GM21367 (cell line): ENCODE measurements around the gene ZWINT.

Source experiments
- ATAC-seq: cut with Tn5 transposase; IDR thresholded peaks from one replicate; pipeline ENCODE4 v1.9.1; 2021; ENCODE audit not compliant: unreplicated experiment

The ZWINT gene

GRCh38 chr10:56360967-56361612 is at the start of gene ZWINT:
ZWINT (minus strand) TSS chr10:56361259; CDS start chr10:56361236, 23 bp downstream.
- ATAC-seq: peak; percentile 99

- no peak for ATAC-seq
Observed at GRCh38 chr10:56383806-56384205, 22.7 kb upstream of the ZWINT start.

GRCh38 chr10:56370217-56371113 is 9.4 kb upstream of the ZWINT start:
- ATAC-seq: no peak

- ATAC-seq: no peak
Observed at GRCh38 chr10:56360583-56360966, 484 bp downstream of the ZWINT start.

GRCh38 chr10:56359837-56360236 is 1.2 kb downstream of the ZWINT start:
- ATAC-seq: no peak

GRCh38 chr10:56357018-56357417 is 4.0 kb downstream of the ZWINT start:
- no peak for ATAC-seq

- no peak for ATAC-seq
Observed at GRCh38 chr10:56351909-56352630, 9.0 kb downstream of the ZWINT start.

- ATAC-seq: no peak
Observed at GRCh38 chr10:56349611-56350010, 11.4 kb downstream of the ZWINT start.

GRCh38 chr10:56348101-56348500 is 13.0 kb downstream of the ZWINT start:
- no peak for ATAC-seq

- ATAC-seq: no peak
Observed at GRCh38 chr10:56346845-56347415, 14.1 kb downstream of the ZWINT start.

- ATAC-seq: no peak
Observed at GRCh38 chr10:56341612-56342011, 19.4 kb downstream of the ZWINT start.

GRCh38 chr10:56329961-56330360 is 31.1 kb downstream of the ZWINT start:
- ATAC-seq: no peak

- ATAC-seq: no peak
Observed at GRCh38 chr10:56327118-56327517, 33.9 kb downstream of the ZWINT start.

- ATAC-seq: peak; percentile 94
Observed at GRCh38 chr10:56319386-56319785, 41.7 kb downstream of the ZWINT start.

- no peak for ATAC-seq
Observed at GRCh38 chr10:56318816-56319215, 42.2 kb downstream of the ZWINT start.

GRCh38 chr10:56317603-56318002 is 43.5 kb downstream of the ZWINT start:
- ATAC-seq: no peak

- no peak for ATAC-seq
Observed at GRCh38 chr10:56316603-56317002, 44.5 kb downstream of the ZWINT start.
